ENCODE measurements around the gene HEXD.

GRCh38 chr17:82374626-82375331 is 43.4 kb upstream of the HEXD start:
- TF ChIP-seq YY1 (IDR thresholded peaks at IDR 0.05; ENCODE audit: insufficient read depth, insufficient read length), result no peak
- no peak for TF ChIP-seq SUZ12 (IDR thresholded peaks at IDR 0.05; ENCODE audit: extremely low read depth, insufficient read depth, insufficient read length)
- no peak for TF ChIP-seq ZNF274 (IDR thresholded peaks at IDR 0.05; ENCODE audit: low read depth, low read length)

All from NT2/D1 (cell line).